Ecto neural progenitor cell (in vitro differentiated cells): ENCODE data around the gene FHIT.

Source experiments
- DNase-seq: peaks from one replicate; pipeline ENCODE4 v3.0.0-alpha.2; 2018; ENCODE audit warnings: low spot score

FHIT gene

DNA sequence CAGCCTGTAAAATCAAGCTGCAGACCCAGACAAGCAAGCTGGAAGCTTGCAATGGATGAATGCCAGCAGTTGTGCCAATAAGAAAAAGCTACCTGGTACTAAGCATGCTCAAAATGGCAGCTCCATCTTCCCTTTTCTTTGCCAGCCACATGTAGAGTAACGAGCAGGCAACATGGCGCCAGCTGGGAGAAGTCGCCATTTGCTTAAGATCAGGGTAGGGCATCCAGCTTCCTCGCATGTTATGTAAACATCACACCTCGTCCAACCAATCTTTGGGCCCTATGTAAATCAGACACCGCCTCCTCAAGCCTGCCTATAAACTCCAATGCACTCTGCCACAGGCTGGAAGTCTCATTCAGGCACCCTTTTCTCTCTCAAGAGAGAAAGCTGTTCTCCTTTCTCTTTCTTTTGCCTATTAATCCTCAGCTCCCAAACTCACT lies 973.9 kb downstream of the FHIT start:
- no peak for DNase-seq

DNA sequence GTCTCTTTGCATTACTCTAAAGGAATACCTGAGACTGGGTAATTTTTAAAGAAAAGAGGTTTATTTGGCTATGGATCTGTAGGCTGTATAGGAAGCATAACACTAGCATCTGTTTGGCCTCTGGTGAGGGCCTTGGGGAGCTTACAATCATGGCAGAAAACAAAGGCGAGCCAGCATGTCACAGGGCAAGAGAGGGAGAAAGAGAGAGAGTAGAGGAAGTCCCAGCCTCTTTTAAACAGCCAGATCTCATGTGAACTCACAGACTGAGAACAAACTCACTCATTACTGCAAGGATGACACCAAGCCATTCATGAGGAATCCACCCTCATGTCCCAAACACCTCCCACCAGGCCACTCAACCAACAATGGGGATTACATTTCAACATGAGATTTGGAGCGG lies 974.6 kb downstream of the FHIT start:
- no peak for DNase-seq

DNA sequence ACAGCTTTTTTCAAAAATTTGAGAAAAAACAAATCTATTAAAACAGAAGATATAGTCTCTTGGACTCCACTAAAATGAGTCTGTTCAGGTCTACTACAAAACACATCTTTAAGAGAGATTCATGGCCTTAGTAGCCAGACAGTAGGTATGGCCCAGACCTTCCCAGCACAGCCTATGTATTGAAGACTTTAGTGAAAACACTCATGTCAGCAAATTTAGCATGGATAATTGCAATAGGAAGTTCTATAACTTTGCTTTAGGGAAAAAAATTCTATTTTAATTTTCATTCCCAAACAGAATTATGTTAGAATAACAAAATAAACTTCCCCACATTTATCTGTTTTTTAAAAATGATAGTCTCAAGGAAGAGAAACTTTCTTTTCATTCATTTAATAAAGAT lies 976.6 kb downstream of the FHIT start:
- DNase-seq, result no peak

DNA sequence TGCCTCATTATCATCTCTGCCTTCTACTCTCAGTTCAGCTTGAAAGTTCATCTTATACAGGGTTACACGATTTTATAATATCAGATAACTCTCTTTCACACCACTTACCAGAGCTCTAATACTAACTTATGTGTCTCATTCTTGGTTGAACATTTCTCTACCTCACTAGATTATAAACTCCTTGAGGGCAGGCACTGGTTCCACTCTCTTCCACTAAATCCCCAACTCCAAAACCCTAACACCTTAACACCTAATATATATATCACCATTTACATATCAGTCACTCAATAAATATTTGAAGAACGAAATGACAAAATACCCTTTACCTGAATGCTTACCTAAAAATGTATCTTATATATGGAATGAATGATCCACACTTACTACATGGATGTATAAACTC lies 977.2 kb downstream of the FHIT start:
- DNase-seq, result no peak

DNA sequence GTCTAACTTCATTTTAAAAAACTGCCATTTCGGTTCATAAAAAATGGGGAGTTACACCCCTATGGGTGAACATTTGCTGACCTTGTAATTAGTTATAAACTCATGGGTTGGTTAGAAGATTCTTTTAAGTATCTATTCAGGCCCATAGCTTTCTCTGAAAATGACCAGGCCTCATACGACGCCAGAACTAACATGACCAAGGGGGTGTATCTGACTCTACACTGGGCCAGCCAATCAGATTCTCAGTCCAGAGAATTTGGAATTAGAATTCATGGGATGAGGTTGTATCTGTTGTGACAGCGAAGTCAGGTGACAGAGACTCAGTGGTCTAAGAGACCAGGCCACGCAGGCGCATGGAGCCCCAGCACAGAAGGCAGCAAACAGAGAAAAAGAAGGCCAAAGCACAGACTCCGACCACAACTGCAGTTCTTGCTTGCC lies 981.4 kb downstream of the FHIT start:
- no peak for DNase-seq

DNA sequence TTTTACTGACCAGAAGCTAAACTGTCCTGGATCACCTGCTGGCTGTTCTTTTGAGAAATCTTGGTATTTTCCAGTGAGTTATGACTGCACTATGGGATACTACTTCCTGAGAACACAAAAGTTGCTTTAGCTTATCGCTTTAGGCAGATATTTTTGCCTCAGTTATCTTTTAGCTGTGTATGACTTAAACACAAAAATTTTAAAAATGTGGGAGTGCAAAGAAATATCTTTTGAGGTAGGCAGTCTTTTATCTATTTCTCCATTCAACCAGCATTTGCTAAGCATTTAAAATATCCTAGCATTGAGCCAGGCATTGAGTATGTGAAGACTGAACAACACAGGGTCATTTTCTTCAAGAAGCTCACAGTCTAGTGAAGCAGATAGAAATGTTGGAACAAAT lies 981.9 kb downstream of the FHIT start:
- no peak for DNase-seq

DNA sequence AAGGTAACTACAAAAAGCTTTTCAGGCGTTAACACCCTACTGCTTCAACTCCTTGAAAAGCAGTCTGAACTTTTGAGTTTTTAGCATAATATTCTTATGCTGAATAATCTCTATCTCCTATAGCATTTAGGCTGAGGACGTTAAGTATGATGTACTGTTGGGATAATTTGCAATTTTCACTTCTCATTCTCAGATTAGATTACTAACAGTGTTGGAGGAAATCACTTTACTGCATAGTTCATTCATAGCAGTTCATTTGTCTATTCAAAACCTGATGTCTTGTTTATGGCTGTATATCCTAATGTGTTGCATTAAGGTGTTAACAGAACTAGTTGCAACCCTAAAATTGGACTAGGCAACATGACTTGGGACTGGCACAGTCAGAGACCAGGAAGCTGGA lies 983.1 kb downstream of the FHIT start:
- DNase-seq, result no peak

DNA sequence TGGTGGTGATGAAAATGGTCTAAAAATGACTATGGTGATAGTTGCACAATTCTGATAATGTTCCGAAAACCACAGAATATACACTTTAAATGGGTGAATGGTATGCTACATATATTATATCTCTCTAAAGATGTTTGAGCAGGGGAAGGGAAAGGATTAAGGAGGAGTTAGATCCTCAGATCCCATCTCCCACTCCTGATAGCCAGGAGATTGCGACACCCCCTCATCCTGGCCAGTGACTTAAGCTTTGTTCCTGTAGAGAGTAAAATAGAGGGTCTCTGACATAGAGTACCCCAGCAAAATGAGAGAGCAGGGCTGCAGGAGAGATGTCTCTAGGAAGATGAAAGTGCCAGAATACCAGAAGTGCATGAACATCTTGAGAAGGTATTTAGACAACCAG lies 984.8 kb downstream of the FHIT start:
- DNase-seq, result no peak

DNA sequence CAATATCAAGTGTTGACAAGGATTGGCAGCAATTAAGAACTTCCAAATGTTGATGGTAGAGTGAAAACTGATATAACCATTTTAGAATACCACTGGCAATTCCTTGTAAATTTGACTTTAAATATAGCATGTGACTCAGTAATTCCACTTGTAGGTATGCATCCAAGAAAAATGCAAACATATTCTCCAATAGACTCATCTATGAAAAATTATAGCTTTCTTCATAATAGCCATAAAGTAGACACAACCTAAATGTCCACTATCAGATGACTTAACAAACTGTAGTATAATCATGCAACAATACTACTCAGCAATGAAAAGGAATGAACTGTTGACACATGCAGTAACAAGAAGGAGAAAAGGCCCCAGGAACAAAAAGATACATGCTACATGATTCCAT lies 988.1 kb downstream of the FHIT start:
- no peak for DNase-seq

DNA sequence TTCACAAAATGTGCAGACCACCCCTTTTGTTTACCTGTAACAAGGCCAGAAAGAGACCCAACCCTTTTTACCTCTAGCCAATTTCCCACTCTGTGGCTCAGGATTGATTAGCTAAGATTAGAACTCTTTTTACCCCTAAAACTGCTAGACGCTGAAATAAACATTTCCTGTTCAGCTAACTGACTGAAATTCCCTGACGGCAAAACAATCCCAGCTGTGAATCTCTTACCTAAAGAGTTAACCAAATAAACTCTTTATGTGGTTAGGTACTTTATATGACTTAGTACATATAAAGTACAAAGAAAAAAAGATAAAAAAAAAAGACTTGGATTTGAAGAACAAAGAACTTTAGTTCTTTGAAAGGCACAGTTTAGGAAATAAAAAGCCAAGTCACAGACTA lies 988.7 kb downstream of the FHIT start:
- DNase-seq, result no peak

DNA sequence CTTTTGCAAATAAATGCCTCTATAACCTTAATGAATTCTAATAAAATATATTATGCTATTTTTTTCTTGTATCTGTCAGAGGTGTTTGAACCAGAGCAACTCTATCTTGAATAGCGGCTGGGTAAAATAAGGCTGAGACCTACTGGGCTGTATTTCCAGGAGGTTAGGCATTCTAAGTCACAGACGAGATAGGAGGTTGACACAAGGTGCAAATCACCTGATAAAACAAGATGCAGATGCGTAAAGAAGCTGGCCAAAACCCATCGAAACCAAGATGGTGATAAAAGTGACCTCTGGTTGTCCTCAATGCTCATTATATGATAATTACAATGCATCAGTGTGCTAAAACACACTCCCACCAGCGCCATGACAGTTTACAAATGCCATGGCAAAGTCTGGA lies 990.7 kb downstream of the FHIT start:
- no peak for DNase-seq

DNA sequence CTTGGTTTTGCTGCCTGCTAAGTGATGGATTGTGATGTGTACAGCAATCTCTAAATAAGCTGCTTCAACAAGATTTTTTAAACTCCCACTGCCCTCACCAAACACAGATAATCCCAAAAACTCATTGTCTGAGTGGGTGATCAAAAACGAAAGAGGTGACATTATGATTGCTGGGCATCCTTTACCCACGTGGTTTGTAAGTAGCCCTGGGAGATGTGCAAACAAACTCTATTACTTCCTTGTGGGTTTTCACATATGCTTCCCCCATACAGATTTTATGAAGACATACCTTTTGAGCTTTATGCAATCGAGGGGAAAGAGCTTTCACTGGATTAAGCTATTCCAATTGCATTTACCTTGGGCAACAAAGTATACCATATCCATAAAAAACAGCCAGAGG lies 1000.4 kb downstream of the FHIT start:
- no peak for DNase-seq

DNA sequence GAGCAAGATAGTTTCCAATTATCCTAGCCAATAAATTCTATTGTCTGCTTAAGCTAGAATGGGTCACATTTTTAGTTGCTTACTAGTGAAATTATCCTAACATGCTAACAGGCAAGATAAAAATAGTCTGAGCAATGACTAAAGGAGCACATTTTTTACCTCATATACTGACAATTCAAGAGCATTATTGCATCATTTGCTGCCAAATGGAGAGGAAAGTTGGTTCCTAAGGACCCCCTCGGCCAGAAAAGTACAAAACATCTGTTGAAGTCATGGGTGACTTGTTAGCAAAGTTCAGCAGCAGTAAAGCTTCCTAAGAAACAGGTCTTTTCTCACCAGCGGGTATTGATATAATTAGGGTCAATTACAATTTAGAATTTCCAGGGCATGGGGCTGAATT lies 1001.0 kb downstream of the FHIT start:
- DNase-seq, result no peak

DNA sequence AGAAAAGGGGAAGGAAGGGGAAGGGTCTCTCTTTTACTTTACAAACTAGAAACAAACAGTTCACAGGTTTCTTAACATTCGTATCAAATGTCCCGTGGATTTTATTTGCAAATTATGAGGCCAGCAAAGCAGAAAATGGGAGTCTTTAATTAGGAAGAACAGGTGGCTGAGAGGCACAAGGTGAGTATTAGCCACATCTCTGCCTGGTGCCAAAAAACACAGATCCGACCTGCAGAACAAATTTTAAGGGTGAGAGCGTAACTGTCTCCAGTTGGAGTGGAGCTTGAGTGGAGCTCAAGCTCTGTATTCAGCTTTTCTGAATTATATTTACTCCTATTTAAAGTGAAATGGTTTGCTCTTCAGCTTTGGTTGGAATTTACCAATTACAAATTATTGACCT lies 1004.9 kb downstream of the FHIT start:
- DNase-seq, result no peak

DNA sequence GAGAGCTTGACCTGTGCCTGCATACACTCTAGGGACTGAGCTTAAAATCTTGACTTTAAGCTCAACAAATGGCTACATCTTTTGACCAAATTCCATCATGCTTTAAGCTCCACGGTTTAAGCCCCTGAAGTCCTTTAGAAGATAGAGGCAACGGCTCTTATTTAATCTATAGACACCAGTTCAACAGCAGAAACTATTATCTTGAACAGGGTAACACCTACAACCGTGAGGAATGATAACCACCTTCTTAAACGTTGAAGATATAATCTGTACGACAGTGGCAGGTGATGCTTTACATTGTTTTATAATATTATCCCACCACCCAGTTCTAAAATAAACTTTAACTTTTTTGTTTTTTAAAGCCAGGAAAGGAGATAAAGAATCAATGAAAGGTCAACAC lies 1007.8 kb downstream of the FHIT start:
- DNase-seq, result no peak

DNA sequence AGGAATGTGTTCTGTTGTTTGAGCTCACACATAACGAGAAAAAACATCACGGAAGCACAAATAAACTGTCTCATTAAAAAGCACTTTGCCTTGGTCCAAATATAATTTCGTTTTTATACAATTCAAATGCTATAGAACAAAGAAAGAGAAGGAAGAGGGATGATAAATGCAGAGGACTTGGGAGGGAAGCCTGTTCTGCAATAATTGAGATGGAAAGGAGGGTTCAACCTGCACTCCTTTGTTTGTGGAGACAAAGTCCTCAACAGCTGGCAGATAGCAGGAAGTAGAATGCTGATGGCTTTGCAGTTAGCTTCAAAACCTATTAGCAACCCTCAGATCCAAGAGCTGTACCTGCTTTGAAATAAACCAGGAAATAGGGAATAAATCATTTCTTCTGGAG lies 1010.8 kb downstream of the FHIT start:
- no peak for DNase-seq

DNA sequence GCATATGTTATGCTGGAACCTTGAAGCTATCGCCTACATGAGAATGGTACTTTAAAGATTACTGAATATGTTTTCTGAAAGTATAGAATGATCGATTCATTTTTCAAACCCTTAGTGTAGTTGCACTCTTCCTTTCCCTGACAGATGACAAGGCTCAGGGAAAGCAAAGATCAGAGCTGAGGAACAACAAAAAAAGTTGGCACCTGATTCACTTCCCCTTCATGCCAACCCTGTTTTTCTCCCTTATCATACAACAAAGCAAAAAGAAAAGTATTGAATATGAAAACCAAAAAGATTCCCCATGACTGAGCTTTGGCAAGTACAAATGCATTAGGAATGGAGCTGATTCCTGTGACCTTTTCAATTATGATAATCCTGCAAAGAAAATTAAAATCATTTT lies 1012.7 kb downstream of the FHIT start:
- DNase-seq, result no peak

DNA sequence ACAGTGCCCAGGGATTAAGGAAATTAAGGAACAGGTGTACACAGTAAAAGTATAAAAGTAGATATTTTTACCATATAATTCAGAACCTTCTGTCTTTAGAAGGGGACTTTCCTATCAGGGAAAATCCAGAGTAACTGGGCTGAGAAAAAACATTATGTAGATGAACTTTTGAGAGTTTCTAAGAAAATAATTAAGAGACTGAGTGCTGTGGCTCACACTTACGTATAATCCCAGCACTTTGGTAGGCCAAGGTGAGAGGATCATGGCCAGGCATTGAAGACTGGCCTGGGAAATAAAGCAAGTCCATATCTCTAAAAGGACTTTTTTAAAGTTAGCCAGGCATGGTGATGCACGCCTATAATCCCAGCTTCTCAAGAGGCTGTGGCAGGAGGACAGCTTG lies 1021.8 kb downstream of the FHIT start:
- no peak for DNase-seq

DNA sequence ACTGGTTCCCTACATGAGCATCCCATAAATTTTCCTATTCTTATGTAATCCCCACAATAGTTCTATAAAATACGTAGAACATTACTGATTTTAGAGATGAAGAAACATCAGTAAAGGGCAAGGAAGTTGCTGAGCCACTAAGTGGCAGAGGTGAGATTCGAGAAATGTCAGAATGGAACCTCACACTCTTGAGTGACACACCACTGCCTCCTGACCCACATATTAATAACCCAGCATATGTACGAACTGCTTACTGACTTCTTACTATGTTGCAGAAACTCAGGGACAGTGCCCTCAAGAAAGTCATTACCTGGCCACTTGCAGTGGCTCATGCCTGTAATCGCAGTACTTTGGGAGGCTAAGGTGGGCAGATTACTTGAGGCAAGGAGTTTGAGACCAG lies 1022.4 kb downstream of the FHIT start:
- DNase-seq, result no peak

DNA sequence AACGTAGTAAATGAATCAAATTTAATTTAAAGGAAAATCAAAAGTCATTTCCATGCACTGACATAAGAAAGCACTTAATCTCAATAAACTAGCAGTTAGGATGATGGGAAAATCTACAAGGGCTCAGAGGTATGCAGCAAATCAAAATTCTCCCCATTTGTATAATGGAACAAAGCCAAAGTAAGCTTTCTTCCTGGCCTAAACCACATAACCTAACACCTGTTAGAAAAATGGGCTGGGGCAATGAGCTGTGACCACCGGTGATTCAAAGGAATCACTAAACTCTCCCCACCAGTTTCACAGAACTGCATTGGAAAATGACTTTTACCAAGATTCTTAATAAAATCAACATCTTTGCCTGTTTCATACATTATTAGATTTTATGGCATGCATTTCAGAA lies 1024.3 kb downstream of the FHIT start:
- DNase-seq, result no peak

DNA sequence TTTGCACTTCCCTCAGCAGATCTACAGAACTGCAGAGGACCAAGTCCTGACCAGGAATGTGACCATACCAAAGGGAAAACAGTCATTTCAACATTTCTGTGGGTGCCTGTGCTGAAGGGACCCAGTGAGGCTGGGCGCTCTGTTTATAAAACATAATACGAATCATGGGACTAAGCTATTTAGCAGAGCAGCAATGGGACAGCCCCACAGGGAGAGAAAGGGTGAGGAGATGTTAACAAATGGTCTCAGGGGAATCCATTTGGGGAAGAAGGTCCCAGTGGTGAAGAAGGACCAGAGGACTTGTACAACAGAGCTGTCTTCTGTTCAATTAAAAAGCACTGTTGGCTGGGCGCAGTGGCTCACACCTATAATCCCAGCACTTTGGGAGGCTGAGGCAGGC lies 1025.4 kb downstream of the FHIT start:
- DNase-seq, result no peak

DNA sequence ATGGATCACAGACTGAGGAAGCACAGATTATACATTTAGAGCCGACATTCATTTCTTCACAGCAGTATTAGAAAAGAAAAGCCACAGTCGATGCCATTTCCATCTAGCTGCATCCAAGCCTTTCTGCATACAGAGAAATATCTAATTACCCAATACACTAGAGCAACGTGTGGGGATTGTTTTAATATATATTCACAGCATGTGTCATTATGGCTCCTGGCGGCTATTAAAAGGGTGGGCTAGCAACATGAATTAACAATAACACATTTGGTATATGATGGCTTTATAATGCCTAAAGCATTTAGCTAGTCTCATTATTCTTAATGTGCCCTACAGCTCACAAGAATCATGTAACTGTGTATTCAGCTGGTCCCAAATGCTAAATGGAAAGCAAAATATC lies 1030.5 kb downstream of the FHIT start:
- no peak for DNase-seq

DNA sequence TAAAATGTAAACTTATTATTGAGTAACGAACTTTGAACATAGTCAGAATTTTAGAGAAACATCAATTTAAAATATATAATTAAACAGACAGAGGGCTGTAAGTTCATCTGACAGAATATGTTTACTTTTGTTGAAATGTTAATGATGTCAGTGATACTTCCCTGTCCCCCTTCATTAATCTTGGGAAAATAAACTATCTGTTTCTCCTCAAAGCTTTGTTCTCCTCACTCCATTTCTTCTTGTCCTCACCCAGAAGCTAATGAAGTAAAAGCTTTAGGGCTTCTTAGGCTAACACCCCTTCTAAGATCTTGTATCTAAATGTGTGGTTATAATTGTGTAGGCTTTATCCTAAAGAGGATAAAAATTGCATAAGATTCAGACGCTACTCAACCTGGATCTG lies 1031.8 kb downstream of the FHIT start:
- no peak for DNase-seq

DNA sequence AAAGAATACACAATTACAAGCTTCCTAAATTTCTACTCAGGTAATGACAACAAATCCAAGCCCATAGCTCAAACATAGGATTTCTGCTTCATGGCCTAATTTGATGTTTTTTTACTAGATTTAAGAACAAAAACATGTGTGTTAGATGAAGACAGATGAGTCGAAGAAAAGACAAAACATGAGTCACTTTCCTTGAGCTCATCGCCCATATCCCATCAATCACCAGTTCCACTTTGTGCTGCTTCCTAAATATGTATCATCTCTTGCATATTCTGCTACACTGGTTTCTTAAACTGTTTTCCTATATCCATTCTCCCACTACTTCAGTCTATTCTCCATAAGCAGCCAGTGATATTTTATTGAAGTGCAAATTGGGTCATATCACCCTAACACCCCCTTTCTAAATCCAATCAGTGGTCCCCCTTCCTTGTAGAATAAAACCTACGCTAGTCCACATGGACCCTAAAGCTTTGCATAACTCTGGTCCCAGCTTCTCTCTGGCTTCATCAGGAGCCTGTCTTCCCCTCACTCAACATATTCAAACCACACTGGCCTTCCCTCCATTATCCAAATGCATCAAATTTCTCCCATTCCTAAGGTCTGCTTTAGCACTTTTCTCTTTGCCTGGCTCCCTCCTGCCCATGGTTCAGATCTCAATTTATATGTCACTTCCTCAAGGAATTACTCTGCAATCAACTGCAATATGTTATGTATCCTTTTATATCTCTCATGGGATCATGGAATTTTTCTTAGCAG lies 1033.9 kb downstream of the FHIT start:
- DNase-seq, result no peak
